GM21360 (cell line): ENCODE results near the gene PCDHB9.
"Not testable (repeated sequence)": the region's sequence is repeated elsewhere in the genome, so short reads cannot be mapped to it uniquely, and the experiment has no call there.

Experiments used
- ATAC-seq: cut with Tn5 transposase; IDR thresholded peaks from one replicate; pipeline ENCODE4 v1.9.1; 2021; ENCODE audit warnings: mild to moderate bottlenecking, moderate library complexity; ENCODE audit not compliant: unreplicated experiment

The PCDHB9 gene

DNA sequence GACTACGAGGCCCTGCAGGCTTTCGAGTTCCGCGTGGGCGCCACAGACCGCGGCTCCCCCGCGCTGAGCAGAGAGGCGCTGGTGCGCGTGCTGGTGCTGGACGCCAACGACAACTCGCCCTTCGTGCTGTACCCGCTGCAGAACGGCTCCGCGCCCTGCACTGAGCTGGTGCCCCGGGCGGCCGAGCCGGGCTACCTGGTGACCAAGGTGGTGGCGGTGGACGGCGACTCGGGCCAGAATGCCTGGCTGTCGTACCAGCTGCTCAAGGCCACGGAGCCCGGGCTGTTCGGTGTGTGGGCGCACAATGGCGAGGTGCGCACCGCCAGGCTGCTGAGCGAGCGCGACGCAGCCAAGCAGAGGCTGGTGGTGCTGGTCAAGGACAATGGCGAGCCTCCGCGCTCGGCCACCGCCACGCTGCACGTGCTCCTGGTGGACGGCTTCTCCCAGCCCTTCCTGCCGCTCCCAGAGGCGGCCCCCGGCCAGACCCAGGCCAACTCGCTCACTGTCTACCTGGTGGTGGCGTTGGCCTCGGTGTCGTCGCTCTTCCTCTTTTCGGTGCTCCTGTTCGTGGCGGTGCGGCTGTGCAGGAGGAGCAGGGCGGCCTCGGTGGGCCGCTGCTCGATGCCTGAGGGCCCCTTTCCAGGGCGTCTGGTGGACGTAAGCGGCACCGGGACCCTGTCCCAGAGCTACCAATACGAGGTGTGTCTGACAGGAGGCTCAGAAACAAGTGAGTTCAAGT, 2.7 kb upstream of the PCDHB9 start:
- ATAC-seq: not testable (repeated sequence)

DNA sequence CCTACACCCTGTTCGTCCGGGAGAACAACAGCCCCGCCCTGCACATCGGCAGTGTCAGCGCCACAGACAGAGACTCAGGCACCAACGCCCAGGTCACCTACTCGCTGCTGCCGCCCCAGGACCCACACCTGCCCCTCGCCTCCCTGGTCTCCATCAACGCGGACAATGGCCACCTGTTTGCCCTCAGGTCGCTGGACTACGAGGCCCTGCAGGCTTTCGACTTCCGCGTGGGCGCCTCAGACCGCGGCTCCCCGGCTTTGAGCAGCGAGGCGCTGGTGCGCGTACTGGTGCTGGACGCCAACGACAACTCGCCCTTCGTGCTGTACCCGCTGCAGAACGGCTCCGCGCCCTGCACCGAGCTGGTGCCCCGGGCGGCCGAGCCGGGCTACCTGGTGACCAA, 1.7 kb downstream of the PCDHB9 start:
- ATAC-seq: not testable (repeated sequence)

DNA sequence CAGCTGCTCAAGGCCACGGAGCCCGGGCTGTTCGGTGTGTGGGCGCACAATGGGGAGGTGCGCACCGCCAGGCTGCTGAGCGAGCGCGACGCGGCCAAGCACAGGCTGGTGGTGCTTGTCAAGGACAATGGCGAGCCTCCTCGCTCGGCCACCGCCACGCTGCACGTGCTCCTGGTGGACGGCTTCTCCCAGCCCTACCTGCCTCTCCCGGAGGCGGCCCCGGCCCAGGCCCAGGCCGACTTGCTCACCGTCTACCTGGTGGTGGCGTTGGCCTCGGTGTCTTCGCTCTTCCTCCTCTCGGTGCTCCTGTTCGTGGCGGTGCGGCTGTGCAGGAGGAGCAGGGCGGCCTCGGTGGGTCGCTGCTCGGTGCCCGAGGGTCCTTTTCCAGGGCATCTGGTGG, 2.2 kb downstream of the PCDHB9 start:
- not testable (repeated sequence) for ATAC-seq

DNA sequence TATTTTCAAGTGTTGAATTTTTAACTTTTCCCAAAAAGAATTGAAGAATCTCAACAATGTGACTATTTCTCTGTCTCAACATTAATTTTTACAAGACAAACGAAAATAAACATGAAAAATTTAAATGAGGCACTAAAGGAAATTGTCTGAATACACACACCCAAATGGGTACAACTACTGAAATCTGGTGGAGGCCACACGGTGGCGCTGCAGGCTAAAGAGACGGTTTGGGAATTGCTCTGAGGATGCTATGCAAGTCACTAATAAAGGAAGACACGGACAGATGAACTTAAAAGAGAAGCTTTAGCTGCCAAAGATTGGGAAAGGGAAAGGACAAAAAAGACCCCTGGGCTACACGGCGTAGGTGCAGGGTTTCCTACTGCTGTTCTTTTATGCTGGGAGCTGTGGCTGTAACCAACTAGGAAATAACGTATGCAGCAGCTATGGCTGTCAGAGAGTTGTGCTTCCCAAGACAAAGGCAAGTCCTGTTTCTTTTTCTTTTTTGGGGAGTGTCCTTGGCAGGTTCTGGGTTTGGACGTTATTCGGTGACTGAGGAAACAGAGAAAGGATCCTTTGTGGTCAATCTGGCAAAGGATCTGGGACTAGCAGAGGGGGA, 5.3 kb downstream of the PCDHB9 start, which contains the start of gene PCDHB10:
TSS of gene PCDHB10 (plus strand) at position 244 of the 616 bp plus-strand sequence. CDS start at position 444, 200 bp downstream.
- ATAC-seq: no peak

DNA sequence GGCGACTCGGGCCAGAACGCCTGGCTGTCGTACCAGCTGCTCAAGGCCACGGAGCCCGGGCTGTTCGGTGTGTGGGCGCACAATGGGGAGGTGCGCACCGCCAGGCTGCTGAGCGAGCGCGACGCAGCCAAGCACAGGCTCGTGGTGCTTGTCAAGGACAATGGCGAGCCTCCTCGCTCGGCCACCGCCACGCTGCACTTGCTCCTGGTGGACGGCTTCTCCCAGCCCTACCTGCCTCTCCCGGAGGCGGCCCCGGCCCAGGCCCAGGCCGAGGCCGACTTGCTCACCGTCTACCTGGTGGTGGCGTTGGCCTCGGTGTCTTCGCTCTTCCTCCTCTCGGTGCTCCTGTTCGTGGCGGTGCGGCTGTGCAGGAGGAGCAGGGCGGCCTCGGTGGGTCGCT, 7.4 kb downstream of the PCDHB9 start:
- not testable (repeated sequence) for ATAC-seq

DNA sequence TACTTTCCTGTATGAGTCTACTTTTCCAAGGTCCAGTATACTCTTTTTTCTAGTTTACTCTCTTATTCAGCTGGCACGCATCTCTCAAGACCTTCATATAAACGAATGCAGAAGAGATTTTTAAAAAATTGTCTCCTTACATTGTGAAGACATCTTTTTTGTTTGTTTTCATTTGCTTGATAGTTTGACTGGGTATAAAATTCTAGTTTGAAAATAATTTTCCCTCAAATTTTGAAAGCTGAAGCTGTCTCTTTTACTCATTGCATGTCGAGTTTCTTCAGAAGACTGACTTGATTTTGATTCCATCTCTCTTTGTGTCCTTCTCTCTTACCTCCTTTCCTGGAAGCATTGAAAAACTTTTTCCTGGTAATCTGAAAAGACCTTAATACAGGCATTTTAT, 9.4 kb downstream of the PCDHB9 start:
- ATAC-seq: no peak

DNA sequence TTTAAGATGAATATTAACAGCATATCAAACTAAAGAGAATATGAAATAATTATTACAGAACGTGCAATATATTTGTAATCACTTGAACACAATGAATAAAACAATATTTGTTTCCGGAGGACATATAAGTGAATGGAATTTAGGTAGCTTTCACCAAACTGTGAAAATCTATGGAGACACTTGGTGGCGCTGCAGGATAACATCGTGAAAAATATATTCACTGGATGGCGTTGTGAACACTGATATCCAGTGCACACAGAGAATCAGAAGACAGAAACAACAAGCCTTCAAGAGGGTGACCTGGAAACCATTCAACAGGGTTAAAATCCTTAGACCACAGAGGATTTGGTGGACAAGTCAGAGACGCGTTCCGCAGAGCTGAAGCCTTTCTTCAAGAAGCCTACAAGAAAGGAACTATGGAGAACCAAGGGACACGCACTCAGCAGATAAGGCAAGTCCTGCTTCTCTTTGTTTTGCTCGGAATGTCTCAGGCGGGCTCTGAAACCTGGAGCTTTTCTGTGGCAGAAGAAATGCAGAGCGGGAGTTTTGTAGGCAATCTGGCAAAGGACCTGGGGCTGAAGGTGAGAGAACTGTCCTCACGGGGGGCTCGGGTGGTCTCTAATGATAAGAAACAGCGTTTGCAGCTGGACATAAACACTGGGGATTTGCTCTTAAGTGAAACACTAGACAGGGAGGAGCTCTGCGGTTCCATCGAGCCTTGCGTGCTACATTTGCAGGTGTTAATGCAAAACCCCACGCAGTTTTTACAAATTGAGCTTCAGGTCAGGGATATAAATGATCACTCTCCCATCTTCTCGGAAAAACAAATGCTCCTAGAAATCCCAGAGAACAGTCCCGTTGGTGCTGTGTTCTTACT, 12.6 kb downstream of the PCDHB9 start, which contains the start of gene PCDHB11:
TSS of gene PCDHB11 (plus strand) at position 269 of the 877 bp plus-strand sequence. CDS start at position 417, 148 bp downstream.
- ATAC-seq: no peak

DNA sequence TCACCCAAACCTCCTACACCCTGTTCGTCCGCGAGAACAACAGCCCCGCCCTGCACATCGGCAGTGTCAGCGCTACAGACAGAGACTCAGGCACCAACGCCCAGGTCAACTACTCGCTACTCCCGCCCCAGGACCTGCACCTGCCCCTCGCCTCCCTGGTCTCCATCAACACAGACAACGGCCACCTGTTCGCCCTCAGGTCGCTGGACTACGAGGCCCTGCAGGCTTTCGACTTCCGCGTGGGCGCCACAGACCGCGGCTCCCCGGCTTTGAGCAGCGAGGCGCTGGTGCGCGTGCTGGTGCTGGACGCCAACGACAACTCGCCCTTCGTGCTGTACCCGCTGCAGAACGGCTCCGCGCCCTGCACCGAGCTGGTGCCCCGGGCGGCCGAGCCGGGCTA, 14.2 kb downstream of the PCDHB9 start:
- ATAC-seq: not testable (repeated sequence)

DNA sequence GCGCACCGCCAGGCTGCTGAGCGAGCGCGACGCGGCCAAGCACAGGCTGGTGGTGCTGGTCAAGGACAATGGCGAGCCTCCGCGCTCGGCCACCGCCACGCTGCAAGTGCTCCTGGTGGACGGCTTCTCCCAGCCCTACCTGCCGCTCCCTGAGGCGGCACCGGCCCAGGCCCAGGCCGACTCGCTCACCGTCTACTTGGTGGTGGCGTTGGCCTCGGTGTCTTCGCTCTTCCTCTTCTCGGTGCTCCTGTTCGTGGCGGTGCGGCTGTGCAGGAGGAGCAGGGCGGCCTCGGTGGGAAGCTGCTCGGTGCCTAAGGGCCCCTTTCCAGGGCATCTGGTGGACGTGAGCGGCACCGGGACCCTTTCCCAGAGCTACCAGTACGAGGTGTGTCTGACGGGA, 14.7 kb downstream of the PCDHB9 start:
- not testable (repeated sequence) for ATAC-seq

DNA sequence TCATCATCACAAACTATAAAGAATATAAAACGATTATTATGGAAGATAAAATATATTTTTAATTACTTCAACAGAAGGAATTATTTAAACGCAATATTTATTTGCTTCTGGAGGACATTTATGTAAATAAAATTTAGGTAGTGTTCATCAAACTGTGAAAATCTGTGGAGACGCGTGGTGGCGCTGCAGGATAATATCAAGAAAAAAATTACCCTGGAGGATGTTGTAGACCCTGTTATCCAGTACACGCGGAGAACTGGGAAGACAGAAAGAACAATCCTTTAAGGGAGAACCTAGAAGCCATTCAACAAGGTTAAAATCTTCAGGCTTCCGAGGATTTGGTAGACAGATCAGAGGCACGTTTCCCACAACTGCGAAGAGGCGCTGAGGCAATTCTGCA, 21.5 kb downstream of the PCDHB9 start, which contains the start of gene PCDHB12:
TSS of gene PCDHB12 (plus strand) at position 242 of the 400 bp plus-strand sequence. CDS start 189 bp downstream, outside the sequence.
- ATAC-seq: no peak

DNA sequence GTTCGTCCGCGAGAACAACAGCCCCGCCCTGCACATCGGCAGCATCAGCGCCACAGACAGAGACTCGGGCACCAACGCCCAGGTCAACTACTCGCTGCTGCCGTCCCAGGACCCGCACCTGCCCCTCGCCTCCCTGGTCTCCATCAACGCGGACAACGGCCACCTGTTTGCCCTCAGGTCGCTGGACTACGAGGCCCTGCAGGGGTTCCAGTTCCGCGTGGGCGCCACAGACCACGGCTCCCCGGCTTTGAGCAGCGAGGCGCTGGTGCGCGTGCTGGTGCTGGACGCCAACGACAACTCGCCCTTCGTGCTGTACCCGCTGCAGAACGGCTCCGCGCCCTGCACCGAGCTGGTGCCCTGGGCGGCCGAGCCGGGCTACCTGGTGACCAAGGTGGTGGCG, 23.3 kb downstream of the PCDHB9 start:
- not testable (repeated sequence) for ATAC-seq

DNA sequence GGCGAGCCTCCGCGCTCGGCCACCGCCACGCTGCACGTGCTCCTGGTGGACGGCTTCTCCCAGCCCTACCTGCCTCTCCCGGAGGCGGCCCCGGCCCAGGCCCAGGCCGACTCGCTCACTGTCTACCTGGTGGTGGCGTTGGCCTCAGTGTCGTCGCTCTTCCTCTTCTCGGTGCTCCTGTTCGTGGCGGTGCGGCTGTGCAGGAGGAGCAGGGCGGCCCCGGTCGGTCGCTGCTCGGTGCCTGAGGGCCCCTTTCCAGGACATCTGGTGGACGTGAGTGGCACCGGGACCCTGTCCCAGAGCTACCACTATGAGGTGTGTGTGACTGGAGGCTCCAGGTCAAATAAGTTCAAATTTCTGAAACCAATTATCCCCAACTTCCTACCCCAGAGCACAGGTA, 23.9 kb downstream of the PCDHB9 start:
- ATAC-seq: not testable (repeated sequence)

DNA sequence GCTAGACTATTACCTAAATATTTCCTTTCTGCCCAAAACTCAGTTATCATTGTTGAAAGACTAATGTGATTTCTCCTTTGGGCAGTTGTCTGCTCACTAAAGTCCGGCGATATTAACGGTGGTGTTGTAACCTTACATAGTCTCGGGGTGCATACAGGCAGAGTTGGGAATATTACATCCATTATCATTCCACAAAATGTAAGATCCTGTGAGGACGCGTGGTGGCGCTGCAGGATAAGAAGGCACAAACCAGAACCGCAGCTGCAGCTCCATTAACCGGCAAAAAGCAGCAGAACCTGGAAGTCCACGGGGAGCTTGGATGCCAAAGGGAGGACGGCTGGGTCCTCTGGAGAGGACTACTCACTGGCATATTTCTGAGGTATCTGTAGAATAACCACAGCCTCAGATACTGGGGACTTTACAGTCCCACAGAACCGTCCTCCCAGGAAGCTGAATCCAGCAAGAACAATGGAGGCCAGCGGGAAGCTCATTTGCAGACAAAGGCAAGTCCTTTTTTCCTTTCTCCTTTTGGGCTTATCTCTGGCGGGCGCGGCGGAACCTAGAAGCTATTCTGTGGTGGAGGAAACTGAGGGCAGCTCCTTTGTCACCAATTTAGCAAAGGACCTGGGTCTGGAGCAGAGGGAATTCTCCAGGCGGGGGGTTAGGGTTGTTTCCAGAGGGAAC, 26.8 kb downstream of the PCDHB9 start, which contains the start of gene PCDHB13:
TSS of gene PCDHB13 (plus strand) at position 264 of the 684 bp plus-strand sequence. CDS start at position 469, 205 bp downstream.
- ATAC-seq: not testable (repeated sequence)

DNA sequence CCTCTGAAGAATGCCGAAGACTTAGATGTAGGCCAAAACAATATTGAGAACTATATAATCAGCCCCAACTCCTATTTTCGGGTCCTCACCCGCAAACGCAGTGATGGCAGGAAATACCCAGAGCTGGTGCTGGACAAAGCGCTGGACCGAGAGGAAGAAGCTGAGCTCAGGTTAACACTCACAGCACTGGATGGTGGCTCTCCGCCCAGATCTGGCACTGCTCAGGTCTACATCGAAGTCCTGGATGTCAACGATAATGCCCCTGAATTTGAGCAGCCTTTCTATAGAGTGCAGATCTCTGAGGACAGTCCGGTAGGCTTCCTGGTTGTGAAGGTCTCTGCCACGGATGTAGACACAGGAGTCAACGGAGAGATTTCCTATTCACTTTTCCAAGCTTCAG, 27.6 kb downstream of the PCDHB9 start:
- ATAC-seq: not testable (repeated sequence)

DNA sequence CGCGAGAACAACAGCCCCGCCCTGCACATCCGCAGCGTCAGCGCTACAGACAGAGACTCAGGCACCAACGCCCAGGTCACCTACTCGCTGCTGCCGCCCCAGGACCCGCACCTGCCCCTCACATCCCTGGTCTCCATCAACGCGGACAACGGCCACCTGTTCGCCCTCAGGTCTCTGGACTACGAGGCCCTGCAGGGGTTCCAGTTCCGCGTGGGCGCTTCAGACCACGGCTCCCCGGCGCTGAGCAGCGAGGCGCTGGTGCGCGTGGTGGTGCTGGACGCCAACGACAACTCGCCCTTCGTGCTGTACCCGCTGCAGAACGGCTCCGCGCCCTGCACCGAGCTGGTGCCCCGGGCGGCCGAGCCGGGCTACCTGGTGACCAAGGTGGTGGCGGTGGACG, 28.5 kb downstream of the PCDHB9 start:
- not testable (repeated sequence) for ATAC-seq

DNA sequence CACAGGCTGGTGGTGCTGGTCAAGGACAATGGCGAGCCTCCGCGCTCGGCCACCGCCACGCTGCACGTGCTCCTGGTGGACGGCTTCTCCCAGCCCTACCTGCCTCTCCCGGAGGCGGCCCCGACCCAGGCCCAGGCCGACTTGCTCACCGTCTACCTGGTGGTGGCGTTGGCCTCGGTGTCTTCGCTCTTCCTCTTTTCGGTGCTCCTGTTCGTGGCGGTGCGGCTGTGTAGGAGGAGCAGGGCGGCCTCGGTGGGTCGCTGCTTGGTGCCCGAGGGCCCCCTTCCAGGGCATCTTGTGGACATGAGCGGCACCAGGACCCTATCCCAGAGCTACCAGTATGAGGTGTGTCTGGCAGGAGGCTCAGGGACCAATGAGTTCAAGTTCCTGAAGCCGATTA, 29.1 kb downstream of the PCDHB9 start:
- ATAC-seq: not testable (repeated sequence)

DNA sequence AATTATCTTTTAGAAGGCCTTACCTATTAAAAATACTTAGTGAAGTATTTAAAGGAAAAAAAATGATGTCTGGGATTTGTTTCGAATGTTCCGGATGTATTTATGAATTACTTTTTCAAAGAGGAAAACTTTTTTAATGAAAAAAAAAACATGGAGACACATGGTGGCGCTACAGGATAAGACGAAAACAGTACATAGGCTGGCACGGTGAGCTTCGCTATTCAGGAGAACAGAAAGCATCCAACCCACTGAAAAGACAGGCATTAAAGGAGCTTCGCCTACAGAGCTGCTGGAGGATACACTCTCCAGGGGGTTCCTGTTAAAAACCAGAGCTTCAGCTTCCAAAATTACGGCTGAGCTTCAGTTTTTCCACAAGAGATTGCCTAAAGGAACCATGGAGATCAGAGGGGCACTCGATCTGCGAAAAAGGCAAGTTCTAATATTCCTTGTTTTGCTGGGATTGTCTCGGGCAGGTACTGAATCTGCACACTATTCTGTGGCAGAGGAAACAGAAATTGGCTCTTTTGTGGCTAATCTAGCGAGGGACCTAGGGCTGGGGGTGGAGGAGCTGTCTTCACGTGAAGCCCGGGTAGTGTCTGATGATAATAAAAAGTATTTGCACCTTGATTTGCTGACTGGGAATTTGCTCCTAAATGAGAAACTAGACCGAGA, 36.3 kb downstream of the PCDHB9 start, which contains the start of gene PCDHB14:
TSS of gene PCDHB14 (plus strand) at position 232 of the 672 bp plus-strand sequence. CDS start at position 395, 163 bp downstream.
- ATAC-seq: no peak

DNA sequence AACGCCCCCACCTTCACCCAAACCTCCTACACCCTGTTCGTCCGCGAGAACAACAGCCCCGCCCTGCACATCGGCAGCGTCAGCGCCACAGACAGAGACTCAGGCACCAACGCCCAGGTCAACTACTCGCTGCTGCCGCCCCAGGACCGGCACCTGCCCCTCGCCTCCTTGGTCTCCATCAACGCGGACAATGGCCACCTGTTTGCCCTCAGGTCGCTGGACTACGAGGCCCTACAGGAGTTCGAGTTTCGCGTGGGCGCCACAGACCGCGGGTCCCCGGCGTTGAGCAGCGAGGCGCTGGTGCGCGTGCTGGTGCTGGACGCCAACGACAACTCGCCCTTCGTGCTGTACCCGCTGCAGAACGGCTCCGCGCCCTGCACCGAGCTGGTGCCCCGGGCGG, 37.9 kb downstream of the PCDHB9 start:
- not testable (repeated sequence) for ATAC-seq

DNA sequence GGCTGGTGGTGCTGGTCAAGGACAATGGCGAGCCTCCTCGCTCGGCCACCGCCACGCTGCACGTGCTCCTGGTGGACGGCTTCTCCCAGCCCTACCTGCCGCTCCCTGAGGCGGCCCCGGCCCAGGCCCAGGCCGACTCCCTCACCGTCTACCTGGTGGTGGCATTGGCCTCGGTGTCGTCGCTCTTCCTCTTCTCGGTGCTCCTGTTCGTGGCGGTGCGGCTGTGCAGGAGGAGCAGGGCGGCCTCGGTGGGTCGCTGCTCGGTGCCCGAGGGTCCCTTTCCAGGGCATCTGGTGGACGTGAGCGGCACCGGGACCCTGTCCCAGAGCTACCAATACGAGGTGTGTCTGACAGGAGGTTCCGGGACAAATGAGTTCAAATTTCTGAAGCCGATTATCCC, 38.5 kb downstream of the PCDHB9 start:
- not testable (repeated sequence) for ATAC-seq
